Lower leg skin (tissue), 4 donors: Measurements from ENCODE around the gene NLN. TPM values are rescaled to one million over a fixed set of nuclear protein-coding genes. Genes with fewer than 3 reads are reported as not detected.
"Not testable (repeated sequence)": the region's sequence is repeated elsewhere in the genome, so short reads cannot be mapped to it uniquely, and the experiment has no call there.

Source experiments
- DNase-seq, 2 donors: peaks; one replicate each; pipeline ENCODE4 v3.0.0-alpha.2; 2019; ENCODE audit warnings: low spot score in 2 of 2
- H3K4me3 ChIP-seq: fragments of 200-600 bp; sonication (generic); 2 replicates; pipeline ENCODE4 v1.5.1; 2017; ENCODE audit warnings: mild to moderate bottlenecking, low read depth; ENCODE audit not compliant: poor library complexity, severe bottlenecking
- CTCF ChIP-seq, 3 donors: fragments of 450-650 bp; IDR thresholded peaks; one replicate each; pipeline ENCODE4 v1.5.1; 2016; ENCODE audit warnings: antibody characterized with exemption in 3 of 3, mild to moderate bottlenecking in 3 of 3, moderate library complexity in 2 of 3
- POLR2A ChIP-seq, 2 donors: fragments of 450-650 bp; IDR thresholded peaks; one replicate each; pipeline ENCODE4 v1.6.1; 2016 to 2017; ENCODE audit warnings: antibody characterized with exemption in 2 of 2, mild to moderate bottlenecking in 1 of 2, moderate library complexity in 1 of 2
- WGBS, 2 donors: methylation state at CpG; one replicate each; pipeline ENCODE4 v1.1.5; 2018; 5-methylcytosine and 5-hydroxymethylcytosine counted together
- intact Hi-C: fragments of 100-400 bp; cut with DNase I; formaldehyde crosslinking; loops from one replicate; pipeline ENCODE4 v1.15.0; 2023; ENCODE audit warnings: low total_unique reads
- total RNA-seq, 4 donors: library from RNA; depleted of rRNA; stranded (reverse); fragments of >200 nt; gene quantifications; one replicate each; pipeline ENCODE4 v1.1.0, GENCODE V29; 2016

Gene NLN
- total RNA-seq, 4 donors from 2014 or later = 14.0 to 18.8 (median 16.4) TPM

DNA sequence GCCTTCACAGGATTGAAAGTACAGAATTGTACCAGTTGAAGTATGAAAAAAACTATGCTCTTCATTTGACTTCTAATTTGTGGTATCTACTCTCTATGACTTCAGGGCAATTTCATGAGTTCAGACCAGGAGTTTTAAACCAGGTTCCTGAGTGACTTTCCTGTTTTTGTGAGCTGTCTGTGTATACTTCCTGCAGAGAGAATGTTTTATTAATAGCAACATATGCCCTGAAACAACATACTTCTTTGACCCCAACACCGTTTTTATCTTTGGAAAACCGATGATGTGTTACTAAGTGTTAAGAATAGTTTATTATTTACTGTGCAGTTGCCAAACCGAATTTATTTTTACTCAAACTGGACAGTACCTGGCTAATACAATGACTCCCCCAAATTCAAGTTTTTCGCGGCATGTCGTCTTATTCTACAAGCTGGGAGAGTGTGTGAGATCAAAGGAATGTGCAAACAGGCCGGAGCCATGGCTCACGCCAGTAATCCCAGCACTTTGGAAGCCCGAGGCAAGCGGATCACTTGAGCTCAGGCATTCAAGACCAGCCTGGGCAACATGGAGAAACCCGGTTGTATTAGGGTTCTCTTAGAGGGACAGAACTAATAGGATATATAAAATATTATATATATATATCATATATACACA is 145.7 kb downstream of the NLN start:
- intact Hi-C loops = no loop called here
- TF ChIP-seq CTCF (IDR thresholded peaks at IDR 0.05) = no peak
- TF ChIP-seq POLR2A (IDR thresholded peaks at IDR 0.05) = no peak
- 71 to 76% methylated on average over 11 of the region's 11 CpGs for WGBS, 2 donors
- H3K4me3 ChIP-seq = no peak overlapping the region
- no peak for DNase-seq

DNA sequence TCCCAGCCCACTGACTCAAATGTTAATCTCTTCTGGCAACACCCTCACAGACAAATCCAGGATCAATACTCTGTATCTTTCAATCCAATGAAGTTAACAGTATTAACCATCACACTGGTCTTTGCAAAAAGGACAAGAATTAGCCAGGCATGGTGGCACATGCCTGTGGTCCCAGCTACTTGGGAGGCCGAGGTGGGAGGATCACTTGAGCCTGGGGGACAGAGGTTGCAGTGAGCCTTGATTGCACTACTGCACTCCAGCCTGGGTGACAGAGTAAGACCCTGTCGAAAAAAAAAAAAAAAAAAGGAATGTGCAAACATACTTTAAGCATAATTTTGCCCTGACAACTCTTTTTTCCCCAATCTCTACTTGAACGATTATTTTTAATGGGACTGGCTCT is 146.5 kb downstream of the NLN start:
- TF ChIP-seq POLR2A (IDR thresholded peaks at IDR 0.05) = no peak
- TF ChIP-seq CTCF (IDR thresholded peaks at IDR 0.05) = no peak
- no peak overlapping the region for H3K4me3 ChIP-seq
- WGBS, 2 donors = 69 to 71% methylated on average over 3 of the region's 3 CpGs
- no peak for DNase-seq
- intact Hi-C loops = no loop called here

- TF ChIP-seq CTCF (IDR thresholded peaks at IDR 0.05) = no peak
- 67 to 71% methylated on average over 5 of the region's 5 CpGs for WGBS, 2 donors
- H3K4me3 ChIP-seq = no peak overlapping the region
- intact Hi-C loops = no loop called here
- no peak for DNase-seq
These were observed 149.2 kb downstream of the NLN start for GRCh38 chr5:65871182-65871581.

- DNase-seq, intact Hi-C loops, H3K4me3 ChIP-seq: not testable (repeated sequence)
- WGBS, 2 donors = 85 to 91% methylated on average over 5 of the region's 5 CpGs
These were observed 149.8 kb downstream of the NLN start for GRCh38 chr5:65871776-65872175.

DNA sequence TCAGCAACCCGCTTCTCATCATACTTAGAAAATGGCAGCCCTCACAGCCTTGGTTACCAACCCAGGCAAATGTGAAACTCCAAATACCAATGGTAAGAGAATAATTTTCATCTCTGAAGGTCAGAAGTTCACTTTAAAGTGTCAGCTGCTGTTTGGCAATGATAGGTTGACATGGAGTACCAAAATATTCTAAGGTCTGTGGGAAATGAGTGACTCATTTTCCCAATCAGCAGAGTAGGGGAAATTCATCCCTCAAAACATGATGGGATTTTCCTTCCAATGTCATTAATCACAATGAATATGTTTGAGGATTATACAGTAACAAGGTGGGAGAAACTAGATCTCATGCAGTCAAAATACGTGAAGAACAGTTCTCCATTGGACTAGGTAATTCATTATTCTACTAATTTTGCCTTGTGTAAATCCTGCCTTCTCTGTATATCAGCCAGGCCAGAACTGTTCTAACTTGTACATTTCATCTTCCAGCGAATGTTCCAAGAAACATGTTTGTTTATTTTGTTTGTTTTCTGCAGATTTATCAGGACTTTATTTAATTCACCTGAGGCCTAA is 151.3 kb downstream of the NLN start:
- H3K4me3 ChIP-seq = no peak overlapping the region
- WGBS, 2 donors = 69 to 73% methylated on average over 3 of the region's 3 CpGs
- TF ChIP-seq CTCF (IDR thresholded peaks at IDR 0.05) (no peak), POLR2A (IDR thresholded peaks at IDR 0.05) (no peak)
- intact Hi-C loops = no loop called here
- DNase-seq = no peak

DNA sequence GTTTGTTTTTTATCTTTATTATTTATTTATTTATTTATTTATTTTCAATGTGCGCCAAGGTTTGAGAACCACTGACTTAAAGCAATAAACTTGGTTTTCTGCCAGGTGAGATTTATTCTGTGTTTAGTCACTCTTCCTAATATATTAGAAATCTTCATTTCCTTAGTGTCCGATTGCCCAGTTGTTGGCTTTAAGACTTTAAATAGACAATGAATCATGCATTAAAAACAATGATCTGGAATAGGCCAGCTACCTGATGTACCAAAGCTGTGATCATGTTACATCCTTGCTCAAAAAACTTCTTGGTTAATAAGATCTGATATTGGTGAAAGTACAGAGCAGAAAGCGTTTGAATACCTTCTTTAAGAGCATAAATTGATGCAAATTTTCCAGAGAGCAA is 152.2 kb downstream of the NLN start:
- DNase-seq = no peak
- intact Hi-C loops = no loop called here
- no peak for TF ChIP-seq CTCF (IDR thresholded peaks at IDR 0.05)
- TF ChIP-seq POLR2A (IDR thresholded peaks at IDR 0.05) = no peak
- H3K4me3 ChIP-seq = no peak overlapping the region
- 86 to 87% methylated on average over 3 of the region's 3 CpGs for WGBS, 2 donors
